HG03196 (cell line): Measurements from ENCODE around the gene SLC6A13.

Source experiments
- ATAC-seq: cut with Tn5 transposase; IDR thresholded peaks from one replicate; pipeline ENCODE4 v1.9.1; 2021; ENCODE audit not compliant: unreplicated experiment

The SLC6A13 gene

DNA sequence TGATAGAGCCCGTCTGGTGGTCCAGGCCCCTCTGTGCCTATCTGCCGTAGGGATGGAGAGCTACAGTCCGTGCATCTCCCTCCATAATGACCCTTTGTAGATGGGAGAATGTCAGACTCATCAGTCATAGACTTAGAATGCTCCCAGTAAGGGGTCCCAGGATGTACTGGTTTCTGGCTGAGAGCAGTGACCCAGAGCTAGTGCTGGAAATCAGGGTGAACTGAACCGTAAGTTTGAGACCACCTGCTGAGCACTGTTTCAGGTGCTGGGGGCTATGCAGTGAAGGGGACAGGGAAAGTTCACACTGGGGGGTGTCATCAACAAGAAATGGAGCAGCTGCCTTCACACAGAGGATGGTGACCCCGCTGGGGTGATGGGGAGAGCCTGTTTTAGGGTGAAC is 82.8 kb downstream of the SLC6A13 start:
- ATAC-seq: no peak

DNA sequence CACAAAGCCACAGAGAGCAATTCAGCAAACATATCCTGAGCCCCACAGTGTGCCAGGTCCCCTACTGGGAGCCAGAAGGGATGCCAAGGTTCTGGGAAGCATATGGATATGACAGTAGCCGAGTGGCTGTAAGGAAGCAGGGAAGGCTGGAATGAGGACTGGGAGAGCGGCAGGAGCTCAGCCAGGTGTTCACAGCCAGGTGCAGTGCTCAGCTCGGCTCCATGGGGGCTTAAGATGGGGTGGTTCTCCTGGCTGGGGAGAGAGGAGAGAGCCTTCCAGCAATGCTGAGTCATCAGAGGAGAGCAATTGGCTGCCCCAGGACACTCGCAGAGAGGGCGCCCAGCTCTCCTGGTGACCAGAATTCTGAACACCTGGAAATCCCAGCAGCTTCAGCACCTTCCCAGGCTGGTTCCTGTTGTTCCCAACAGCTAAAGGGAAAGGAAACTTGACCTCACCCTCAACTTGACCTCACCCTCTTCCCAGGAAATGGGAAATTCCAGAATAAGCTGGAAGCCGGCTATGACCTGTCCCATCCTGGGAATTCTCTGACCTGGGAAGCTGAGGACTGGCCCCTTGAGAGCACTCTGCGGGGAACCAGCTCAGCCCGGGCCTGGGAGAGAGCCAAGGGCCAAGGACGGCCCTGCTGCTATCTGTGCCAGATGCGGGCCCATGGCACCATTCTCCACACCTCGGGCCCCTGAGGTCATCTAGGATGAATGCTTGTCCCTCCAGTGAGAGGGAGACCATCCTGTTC is 83.3 kb downstream of the SLC6A13 start:
- ATAC-seq: no peak

DNA sequence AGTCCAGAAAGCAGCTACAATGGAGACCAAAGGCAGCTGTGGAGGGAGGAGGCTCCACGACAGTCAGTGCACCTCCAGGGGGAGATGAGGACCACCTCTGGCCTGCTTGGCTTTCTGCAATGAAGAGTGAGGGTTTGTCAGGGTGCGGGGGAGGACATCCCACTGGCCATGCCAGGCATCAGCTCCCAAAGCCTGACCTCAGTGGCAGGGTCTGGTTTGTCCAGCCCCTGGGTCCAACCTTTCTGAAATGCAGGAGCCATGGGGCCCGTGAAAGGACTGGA is 83.9 kb downstream of the SLC6A13 start:
- no peak for ATAC-seq

DNA sequence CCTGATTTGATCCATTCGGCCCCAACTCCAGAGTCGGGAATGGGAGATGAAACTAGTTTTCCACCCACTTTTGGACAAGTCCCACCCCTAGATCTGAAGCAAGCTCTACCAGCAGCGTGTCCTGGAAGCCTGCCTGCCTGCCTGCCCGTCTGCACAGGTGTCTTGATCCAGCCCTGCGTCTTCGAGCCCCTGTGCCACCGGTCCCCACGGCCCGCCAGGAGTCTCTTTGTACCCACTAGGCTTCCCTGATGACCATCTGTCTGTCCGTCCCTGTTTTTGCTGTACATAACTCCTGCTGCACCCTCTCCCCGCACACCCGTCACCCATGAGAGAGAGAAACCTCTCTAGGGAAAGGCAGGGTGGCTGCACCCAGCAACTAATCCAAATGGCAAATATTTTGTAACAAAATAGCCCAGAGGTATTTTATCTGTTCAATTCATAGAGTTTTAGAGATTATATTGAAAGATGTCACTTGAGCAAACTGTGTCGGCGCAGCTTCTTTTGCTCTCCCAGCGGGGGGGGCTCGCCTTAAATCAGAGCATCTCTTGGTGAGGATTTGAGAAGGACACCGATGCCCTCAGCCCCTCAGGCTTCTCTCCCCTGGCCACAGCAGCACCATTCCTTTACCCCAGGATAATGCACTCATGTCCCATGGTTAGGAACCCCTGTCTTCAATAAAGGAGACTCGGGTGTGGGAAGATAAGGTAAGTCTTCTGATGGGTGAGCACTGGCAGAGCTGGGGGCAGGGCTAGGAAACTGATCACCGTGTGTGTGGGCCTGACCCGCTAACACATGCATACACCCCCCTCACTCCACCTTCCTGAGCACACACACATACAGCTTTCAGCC is 84.4 kb downstream of the SLC6A13 start:
- no peak for ATAC-seq

DNA sequence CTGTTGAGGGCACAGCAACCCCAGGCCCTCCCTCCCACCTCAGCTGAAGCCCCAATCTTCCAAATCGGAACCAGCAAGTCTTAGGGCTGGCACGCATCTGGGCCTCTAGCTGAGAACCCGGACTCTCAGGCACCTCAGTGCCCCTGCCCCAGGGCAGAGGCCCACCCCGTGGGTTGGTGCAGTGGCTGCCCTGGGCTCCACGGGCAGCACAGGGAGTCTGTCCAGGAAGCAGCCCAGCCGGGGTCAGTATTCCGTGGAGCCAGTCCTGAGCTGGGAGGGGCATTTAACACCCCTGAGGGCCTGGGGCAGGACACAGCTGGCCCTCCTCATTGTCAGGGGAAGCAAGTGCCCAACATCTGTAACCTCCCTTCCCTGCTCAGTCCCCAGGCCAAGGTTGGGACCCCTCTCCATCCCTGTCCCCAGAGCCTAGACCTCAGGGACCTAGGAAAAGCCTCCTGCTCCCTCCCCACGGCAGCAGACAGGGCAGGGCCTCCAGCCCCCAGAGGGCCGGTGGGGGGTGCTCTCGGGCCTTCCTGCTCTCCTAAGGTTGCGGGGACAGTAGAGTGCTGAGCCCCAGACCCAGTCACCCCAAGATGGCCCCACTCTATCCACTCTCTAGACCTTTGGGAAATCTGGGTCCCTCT is 85.2 kb downstream of the SLC6A13 start:
- no peak for ATAC-seq

DNA sequence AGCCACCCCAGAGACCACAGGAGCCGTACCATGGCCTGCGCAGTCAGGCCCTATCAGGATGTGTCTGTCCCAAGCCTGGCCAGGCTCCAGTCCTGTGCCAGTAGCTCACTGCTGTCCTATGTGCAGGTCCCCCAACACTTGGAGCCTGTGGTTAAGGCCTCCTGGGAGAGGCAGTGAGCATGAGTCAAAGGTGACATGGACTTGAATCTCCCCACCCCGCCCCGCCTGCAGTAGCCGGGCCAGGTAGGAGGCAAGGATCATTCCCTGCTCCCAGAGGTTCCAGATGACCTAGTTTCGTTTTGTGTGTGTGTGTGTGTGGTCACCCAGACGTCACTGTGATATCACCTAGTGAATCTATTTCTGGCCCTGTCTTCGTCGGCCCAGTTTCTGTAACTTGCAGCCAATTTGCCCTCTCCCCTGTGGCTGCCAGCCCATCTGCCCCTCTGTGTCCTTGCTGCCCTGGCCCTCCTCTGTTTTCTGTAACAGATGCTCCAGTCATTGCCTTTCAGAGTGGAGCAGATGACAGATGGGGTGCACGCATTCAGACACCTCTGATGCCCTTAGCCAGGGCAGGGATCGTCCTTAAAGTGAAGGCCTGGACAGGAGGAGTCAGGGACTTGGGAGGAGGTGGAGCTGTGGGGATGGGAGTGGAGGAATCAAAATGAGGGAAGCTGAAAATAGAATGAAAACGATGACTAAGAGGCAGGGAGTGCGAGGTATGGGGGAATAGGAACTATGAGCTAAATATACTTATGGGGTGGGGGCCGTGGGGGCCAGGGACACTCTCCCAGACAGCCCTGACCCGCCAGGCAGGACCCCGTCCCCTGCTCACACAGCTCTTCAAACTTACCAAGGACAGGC is 86.1 kb downstream of the SLC6A13 start:
- ATAC-seq: no peak

DNA sequence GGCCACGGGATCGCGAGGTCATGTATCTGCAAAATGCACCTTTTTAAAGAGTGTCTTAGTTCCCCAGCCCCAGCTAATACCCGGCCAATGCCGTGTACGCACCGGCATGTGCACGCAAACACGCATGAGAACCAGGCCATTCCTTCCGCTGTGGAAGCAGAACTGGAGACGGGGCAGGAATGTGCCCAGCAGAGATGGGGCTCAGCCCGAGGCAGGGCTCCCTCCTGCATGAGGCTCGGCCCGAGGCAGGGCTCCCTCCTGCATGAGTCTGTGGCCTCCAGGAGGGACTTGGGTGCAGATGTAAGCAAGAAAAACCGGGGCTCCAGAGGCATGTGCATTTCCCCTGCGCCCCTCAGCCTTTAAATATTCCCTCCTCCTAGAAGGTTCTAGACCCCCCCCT is 86.9 kb downstream of the SLC6A13 start:
- no peak for ATAC-seq

DNA sequence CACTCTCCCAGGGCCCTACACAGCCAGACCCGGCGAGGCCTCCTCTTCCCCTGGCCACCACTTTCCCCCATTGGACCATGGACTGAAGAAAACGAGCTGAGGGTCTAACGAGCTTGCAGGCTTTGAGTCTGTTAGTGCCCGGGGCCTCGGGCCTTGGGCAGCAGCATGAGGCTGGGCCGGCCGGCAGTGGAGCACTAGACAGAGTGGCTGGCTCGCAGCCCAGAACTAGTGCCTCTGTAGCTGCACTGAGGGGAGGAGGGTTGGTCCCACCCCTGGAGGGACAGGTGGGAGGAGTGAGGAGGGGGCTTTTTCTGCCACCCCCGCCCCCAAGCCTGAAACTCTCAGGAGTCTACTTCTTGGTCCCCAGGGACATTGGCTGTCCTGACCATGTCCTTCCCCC is 87.4 kb downstream of the SLC6A13 start:
- ATAC-seq: no peak

DNA sequence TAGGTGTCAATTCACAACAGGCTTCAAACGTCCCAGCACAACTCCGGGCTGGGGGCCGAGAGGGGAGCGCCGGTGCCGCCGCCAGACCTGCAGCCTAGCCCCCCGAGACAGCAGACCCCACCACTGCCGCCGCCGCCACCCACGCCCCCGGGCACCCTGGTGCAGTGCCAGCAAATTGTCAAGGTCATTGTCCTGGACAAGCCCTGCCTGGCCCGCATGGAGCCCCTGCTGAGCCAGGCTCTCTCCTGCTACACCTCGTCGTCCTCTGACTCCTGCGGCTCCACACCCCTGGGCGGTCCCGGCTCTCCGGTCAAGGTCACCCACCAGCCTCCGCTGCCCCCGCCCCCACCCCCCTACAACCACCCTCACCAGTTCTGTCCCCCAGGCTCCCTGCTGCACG is 88.0 kb downstream of the SLC6A13 start:
- no peak for ATAC-seq

DNA sequence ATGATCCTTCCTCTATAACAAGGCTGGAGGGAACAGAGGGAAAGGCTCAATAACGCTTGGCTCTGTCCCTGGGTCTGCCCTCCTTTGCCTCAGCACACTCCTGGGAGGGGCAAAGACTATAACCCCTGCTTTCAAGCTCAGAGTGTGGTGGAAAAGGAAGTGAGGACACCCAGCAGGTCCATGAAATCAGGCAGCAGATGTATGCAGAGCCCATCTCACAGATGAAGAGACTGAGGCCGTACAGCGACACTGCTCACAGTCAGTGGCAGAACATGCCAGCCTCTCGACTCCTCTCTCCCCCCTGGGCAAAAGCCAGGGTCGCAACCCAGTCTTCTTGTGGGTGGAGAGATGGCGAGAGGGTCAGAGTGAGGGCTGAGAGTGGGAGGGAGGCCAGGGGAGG is 88.5 kb downstream of the SLC6A13 start:
- ATAC-seq: no peak

DNA sequence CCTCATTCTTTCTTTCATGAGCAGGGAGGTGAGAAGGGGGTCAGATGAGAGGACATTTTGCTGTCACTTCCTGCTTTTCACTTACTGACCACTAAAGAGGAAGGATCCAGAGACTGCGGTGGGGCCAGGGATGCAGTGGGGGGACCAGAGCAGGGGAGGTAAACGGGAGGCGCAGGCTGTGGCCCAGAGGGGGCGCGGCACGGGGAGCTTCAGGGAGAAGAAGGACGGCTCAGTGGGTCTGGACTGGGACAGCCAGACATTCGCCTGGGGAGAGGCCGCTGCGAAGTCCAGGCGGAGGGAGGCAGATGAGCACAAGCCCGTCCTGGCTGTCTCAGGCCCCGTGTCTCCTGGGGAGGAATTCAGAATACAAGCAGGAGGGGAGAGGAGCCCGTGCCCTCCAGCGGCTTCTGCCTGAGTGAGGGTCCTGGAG is 89.9 kb downstream of the SLC6A13 start:
- ATAC-seq: no peak

DNA sequence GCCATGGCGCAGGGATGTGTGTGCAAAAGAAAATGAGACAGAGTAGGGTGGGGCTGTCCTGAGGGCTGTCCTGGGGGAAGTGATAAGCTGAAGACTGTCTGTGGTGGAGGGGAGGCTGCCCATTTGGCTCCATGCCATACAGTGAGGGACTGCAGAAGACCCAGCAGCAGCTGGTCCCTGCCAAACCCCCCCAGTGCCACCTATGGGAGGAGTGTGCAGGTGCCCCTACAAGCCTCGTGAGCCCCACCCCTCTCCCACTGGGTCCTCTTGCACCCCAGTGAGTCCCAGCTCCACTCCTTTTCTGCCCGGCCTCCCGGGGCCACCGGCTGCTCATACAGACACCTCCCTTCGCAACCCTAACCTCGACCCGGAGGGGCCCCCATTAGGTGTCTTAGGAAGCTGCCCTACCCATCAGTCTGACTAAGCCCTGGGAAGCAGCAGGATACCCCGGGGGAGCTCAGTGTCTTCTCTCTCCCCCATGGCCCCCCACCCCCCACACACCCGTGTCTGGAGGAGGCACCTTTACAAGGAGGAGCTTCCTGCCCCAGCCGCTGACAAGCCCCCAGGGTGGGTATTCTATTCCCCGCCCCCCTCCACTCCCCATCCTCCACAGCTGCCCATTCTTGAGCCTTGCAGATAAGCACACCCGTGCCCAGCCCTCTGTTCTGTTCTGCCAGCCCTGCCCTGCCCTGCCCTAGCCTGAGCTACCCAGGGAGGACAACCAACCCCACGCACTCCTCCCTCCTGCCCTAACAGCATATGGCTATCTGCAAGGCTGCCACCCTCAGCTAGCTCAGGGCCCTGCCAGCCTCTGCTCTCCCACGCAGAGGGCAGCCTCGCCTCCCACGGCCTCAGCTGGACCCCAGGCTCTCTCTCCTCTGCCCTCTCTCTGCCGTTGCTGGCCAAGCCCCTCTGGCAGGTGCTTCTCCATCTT is 90.6 kb downstream of the SLC6A13 start:
- ATAC-seq: no peak

DNA sequence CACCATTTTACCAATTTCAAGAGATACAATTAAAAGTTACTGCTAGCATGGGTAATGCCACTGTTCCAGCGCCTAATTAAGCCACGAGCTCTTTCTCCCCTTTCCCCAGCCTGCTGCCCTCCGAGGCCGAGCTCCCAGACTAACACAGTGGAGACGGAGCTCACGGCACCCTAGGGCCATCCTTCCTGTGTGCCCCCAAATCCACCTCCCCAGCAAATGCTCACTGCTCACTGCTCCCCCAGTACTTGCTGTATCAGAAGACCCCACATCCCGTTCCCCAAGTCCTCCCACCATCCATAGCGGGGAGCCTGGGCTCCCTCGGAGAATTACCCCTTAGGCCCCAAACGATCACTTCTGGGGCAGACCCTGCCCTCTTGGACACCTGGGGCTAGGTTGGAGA is 91.4 kb downstream of the SLC6A13 start:
- ATAC-seq: no peak
